Neuronal stem cell (in vitro differentiated cells): ENCODE data around the gene HECW1.

Source experiments
- DNase-seq: peaks from one replicate; pipeline ENCODE4 v3.0.0-alpha.2; 2013; ENCODE audit warnings: low spot score
- H2AFZ ChIP-seq: one replicate; pipeline ENCODE4 v1.6.1; 2013; ENCODE audit warnings: mild to moderate bottlenecking, low read length, inconsistent platforms
- H2AK5ac ChIP-seq: 2 replicates; pipeline ENCODE4 v1.6.1; 2013; ENCODE audit warnings: low read depth, mild to moderate bottlenecking, inconsistent platforms, low read length, moderate library complexity, mixed read lengths
- H2BK120ac ChIP-seq: 2 replicates; pipeline ENCODE4 v1.6.1; 2013; ENCODE audit warnings: low read depth, mild to moderate bottlenecking, inconsistent platforms, low read length, moderate library complexity, mixed read lengths
- H2BK12ac ChIP-seq: one replicate; pipeline ENCODE4 v1.6.1; 2013; ENCODE audit warnings: low read length, inconsistent platforms
- H2BK15ac ChIP-seq: 2 replicates; pipeline ENCODE4 v1.6.1; 2013; ENCODE audit warnings: mild to moderate bottlenecking, low read length, inconsistent platforms, mixed read lengths
- H2BK5ac ChIP-seq: one replicate; pipeline ENCODE4 v1.6.1; 2013; ENCODE audit warnings: inconsistent platforms, mild to moderate bottlenecking, low read length, moderate library complexity
- H3K14ac ChIP-seq: one replicate; pipeline ENCODE4 v1.6.1; 2013; ENCODE audit warnings: low read length, inconsistent platforms
- H3K18ac ChIP-seq: 2 replicates; pipeline ENCODE4 v1.6.1; 2013; ENCODE audit warnings: low read length, inconsistent platforms
- H3K23ac ChIP-seq: 2 replicates; pipeline ENCODE4 v1.6.1; 2013; ENCODE audit warnings: low read depth, mild to moderate bottlenecking, mixed read lengths, low read length, inconsistent platforms; ENCODE audit not compliant: poor library complexity
- H3K27ac ChIP-seq: replicated peaks from 3 replicates; pipeline ENCODE4 v1.5.1; 2013; ENCODE audit warnings: low read length, inconsistent platforms
- H3K27me3 ChIP-seq, 3 experiments: 2 replicates each; pipeline ENCODE4 v1.6.1; 2013; ENCODE audit warnings: low read length in 3 of 3, mild to moderate bottlenecking in 2 of 3, inconsistent platforms in 1 of 3, low read depth in 1 of 3, mixed read lengths in 1 of 3, moderate library complexity in 1 of 3; ENCODE audit not compliant: control insufficient read depth in 3 of 3, insufficient read depth in 3 of 3
- H3K36me3 ChIP-seq, 2 donors: replicated peaks in 1 of 2; 2 replicates each; pipeline ENCODE4 v1.6.1; 2013; ENCODE audit warnings: low read length in 2 of 2; ENCODE audit not compliant: control insufficient read depth in 2 of 2, insufficient read depth in 2 of 2
- H3K4ac ChIP-seq: 2 replicates; pipeline ENCODE4 v1.6.1; 2013; ENCODE audit warnings: inconsistent platforms, mild to moderate bottlenecking, low read length, moderate library complexity
- H3K4me1 ChIP-seq, 2 donors: 1 replicate in 1 of 2; 2 replicates in 1 of 2; pipeline ENCODE4 v1.6.1; 2013; ENCODE audit warnings: low read length in 2 of 2, low read depth in 1 of 2; ENCODE audit not compliant: control insufficient read depth in 2 of 2, insufficient read depth in 1 of 2
- H3K4me2 ChIP-seq: one replicate; pipeline ENCODE4 v1.6.1; 2013; ENCODE audit warnings: mild to moderate bottlenecking, low read length, inconsistent platforms; ENCODE audit not compliant: insufficient read depth, poor library complexity, severe bottlenecking
- H3K4me3 ChIP-seq, 2 donors: 2 replicates each; pipeline ENCODE4 v1.5.1; 2013; ENCODE audit warnings: low read length in 2 of 2, mild to moderate bottlenecking in 2 of 2, inconsistent platforms in 1 of 2, moderate library complexity in 1 of 2
- H3K79me1 ChIP-seq: one replicate; pipeline ENCODE4 v1.6.1; 2013; ENCODE audit warnings: low read depth, mild to moderate bottlenecking, inconsistent platforms, low read length, moderate library complexity
- H3K9ac ChIP-seq: one replicate; pipeline ENCODE4 v1.6.1; 2013; ENCODE audit warnings: mild to moderate bottlenecking, low read depth, low read length, inconsistent platforms; ENCODE audit not compliant: poor library complexity
- H3K9me3 ChIP-seq, 2 donors: replicated peaks in 1 of 2; 2 replicates each; pipeline versions ENCODE3 to v1.6.1; 2013; ENCODE audit warnings: low read length in 2 of 2, mild to moderate bottlenecking in 2 of 2, inconsistent platforms in 1 of 2, low read depth in 1 of 2, mixed read lengths in 1 of 2, moderate library complexity in 1 of 2; ENCODE audit not compliant: control insufficient read depth in 2 of 2, insufficient read depth in 1 of 2
- H4K8ac ChIP-seq: one replicate; pipeline ENCODE4 v1.6.1; 2013; ENCODE audit warnings: low read depth, mild to moderate bottlenecking, inconsistent platforms, low read length, moderate library complexity
- H4K91ac ChIP-seq: one replicate; pipeline ENCODE4 v1.6.1; 2013; ENCODE audit warnings: low read length, low read depth, mild to moderate bottlenecking, inconsistent platforms; ENCODE audit not compliant: poor library complexity
- WGBS, 2 donors: extraction: QIAGEN DNeasy Blood & Tissue Kit; methylation state at CpG; one replicate each; pipeline ENCODE4 v1.1.7; 2013; ENCODE audit warnings: missing lambda C conversion rate in 2 of 2, mixed read lengths in 1 of 2; ENCODE audit not compliant: insufficient read length in 2 of 2, insufficient replicate concordance in 1 of 2; ENCODE audit errors: extremely low coverage in 2 of 2; 5-methylcytosine and 5-hydroxymethylcytosine counted together

The HECW1 gene

GRCh38 chr7:43604251-43604650 is 491.8 kb downstream of the HECW1 start:
- Histone ChIP-seq H3K4me3 (no peak overlapping the region), H3K4ac (no peak overlapping the region), H3K27ac (no peak overlapping the region), H3K23ac (no peak overlapping the region), H3K18ac (no peak overlapping the region), H2BK12ac (no peak overlapping the region), H3K4me1 (peaks cover 0 to 4% of the 10 kb centered on the region in 2 donors), H2AFZ (no peak overlapping the region), H3K4me2 (no peak overlapping the region), H4K91ac (no peak overlapping the region), H2BK5ac (no peak overlapping the region), H4K8ac (no peak overlapping the region), H3K9me3 (peaks cover 0 to 17% of the 10 kb centered on the region in 2 donors), H2BK15ac (no peak overlapping the region), H2BK120ac (no peak overlapping the region), H3K9ac (no peak overlapping the region), H3K36me3 (peaks cover 4 to 24% of the 10 kb centered on the region in 2 donors), H3K79me1 (no peaks in the 10 kb centered on the region), H2AK5ac (no peak overlapping the region), H3K14ac (no peak overlapping the region), H3K27me3 (no peaks in the 10 kb centered on the region)
- no peak for DNase-seq
- no CpG with 5 or more reads among the region's 1 CpG for WGBS, 2 donors

GRCh38 chr7:43609097-43609496 is 496.6 kb downstream of the HECW1 start:
- no peak for DNase-seq
- H3K9me3 ChIP-seq: peaks cover 0 to 17% of the 10 kb centered on the region in 2 donors
- H4K8ac ChIP-seq: no peak overlapping the region
- no peak overlapping the region for H3K23ac ChIP-seq
- H3K36me3 ChIP-seq: peaks cover 6 to 35% of the 10 kb centered on the region in 2 donors
- no peak overlapping the region for H2BK5ac ChIP-seq
- H3K9ac ChIP-seq: no peak overlapping the region
- no peak overlapping the region for H3K4me3 ChIP-seq
- no peak overlapping the region for H3K18ac ChIP-seq
- H2AK5ac ChIP-seq: no peak overlapping the region
- no peak overlapping the region for H3K27ac ChIP-seq
- no peaks in the 10 kb centered on the region for H3K27me3 ChIP-seq
- no peak overlapping the region for H3K4ac ChIP-seq
- no CpG with 5 or more reads among the region's 2 CpGs for WGBS, 2 donors
- H2AFZ ChIP-seq: no peak overlapping the region
- H2BK15ac ChIP-seq: no peak overlapping the region
- no peak overlapping the region for H2BK120ac ChIP-seq
- peaks cover 0 to 2% of the 10 kb centered on the region in 2 donors for H3K4me1 ChIP-seq
- H3K14ac ChIP-seq: no peak overlapping the region
- no peak overlapping the region for H4K91ac ChIP-seq
- H3K79me1 ChIP-seq: no peaks in the 10 kb centered on the region
- H2BK12ac ChIP-seq: no peak overlapping the region
- H3K4me2 ChIP-seq: no peak overlapping the region

DNA sequence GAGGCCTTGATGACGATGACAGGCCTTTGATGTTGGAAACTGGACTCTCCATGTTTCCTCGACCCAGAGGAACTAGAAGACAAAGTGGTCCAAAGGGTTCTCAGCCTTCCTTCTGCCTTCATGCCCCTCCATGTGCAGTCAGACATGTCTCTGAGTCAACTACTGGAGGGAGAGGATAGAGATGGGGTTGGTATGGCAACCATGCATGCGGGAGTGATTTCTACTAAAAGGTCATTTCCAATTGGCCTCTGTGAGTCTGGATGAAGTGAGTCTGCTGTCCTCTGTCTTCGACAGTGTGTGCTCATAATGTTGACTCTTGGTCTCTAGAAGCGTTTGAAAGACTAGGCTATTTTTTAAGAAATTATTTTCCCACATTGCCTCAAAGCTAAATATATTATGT is 499.7 kb downstream of the HECW1 start:
- H3K79me1 ChIP-seq: no peaks in the 10 kb centered on the region
- no peaks in the 10 kb centered on the region for H3K27me3 ChIP-seq
- H2AK5ac ChIP-seq: no peak overlapping the region
- H3K9me3 ChIP-seq: peaks cover 0 to 3% of the 10 kb centered on the region in 2 donors
- H2BK12ac ChIP-seq: no peak overlapping the region
- H2BK120ac ChIP-seq: no peak overlapping the region
- H3K4me1 ChIP-seq: peaks cover 0 to 2% of the 10 kb centered on the region in 2 donors
- no peak overlapping the region for H3K14ac ChIP-seq
- WGBS, 2 donors: no CpG with 5 or more reads among the region's 5 CpGs
- no peak overlapping the region for H4K8ac ChIP-seq
- peaks cover 6 to 44% of the 10 kb centered on the region in 2 donors for H3K36me3 ChIP-seq
- H3K23ac ChIP-seq: no peak overlapping the region
- no peak overlapping the region for H3K4me3 ChIP-seq
- H3K4me2 ChIP-seq: no peak overlapping the region
- no peak overlapping the region for H3K18ac ChIP-seq
- no peak for DNase-seq
- H4K91ac ChIP-seq: no peak overlapping the region
- H3K9ac ChIP-seq: no peak overlapping the region
- H2BK5ac ChIP-seq: no peak overlapping the region
- no peak overlapping the region for H3K4ac ChIP-seq
- no peak overlapping the region for H2BK15ac ChIP-seq
- no peak overlapping the region for H2AFZ ChIP-seq
- H3K27ac ChIP-seq: no peak overlapping the region

DNA sequence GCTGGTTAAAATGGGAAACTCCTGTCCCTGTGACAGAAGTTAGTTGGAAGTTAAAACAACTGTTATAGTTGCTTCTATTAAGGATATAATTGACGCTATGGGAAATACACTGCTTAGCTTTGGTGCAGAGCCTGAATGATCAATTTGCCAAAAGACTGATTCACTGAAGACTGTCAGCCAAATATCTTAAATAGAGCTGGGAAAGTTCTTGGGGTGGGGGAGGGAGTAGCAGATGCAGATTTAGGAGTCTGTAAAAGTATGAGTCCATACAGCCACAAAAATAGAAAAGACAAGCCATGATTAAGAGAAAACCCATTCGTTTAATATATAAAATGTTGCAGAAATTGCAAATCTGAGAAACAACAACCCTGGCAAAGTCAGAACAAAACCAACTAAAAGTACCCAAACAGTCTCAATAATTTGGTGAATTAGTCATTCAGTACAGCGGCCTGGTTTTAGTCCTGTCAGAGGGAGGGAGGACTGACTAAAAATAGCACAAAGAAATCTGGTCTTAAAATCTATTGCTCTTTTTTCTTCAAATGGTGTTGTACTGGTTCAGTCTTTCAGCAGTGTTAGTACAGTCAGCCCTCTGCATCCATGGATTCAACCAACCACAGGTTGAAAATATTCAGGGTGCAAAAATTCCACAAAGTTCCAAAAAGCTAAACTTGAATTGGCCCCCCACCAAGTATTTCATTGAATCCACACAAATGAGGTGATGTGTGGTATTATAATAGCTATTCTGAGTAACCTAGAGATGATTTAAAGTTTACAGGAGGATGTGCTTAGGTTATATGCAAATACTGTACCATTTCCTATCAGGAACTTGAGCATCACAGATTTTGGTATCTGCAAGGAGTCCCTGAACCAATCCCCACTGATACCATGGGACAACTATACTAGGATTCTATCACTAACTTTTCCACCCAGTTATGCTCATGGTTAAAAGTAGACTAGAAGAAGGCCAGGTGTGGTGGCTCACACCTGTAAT is 500.4 kb downstream of the HECW1 start:
- no CpG with 5 or more reads among the region's 3 CpGs for WGBS, 2 donors
- no peak overlapping the region for H3K4ac ChIP-seq
- H3K14ac ChIP-seq: no peak overlapping the region
- H3K23ac ChIP-seq: no peak overlapping the region
- H3K27ac ChIP-seq: no peak overlapping the region
- no peak overlapping the region for H2BK15ac ChIP-seq
- peaks cover under 1 to 2% of the 10 kb centered on the region in 2 donors for H3K4me1 ChIP-seq
- no peaks in the 10 kb centered on the region for H3K79me1 ChIP-seq
- no peak overlapping the region for H2AK5ac ChIP-seq
- H3K4me3 ChIP-seq: no peak overlapping the region
- H2AFZ ChIP-seq: no peak overlapping the region
- H3K9ac ChIP-seq: no peak overlapping the region
- H2BK5ac ChIP-seq: no peak overlapping the region
- H3K9me3 ChIP-seq: peaks cover 0 to 3% of the 10 kb centered on the region in 2 donors
- DNase-seq: no peak
- H3K36me3 ChIP-seq: peaks cover 6 to 47% of the 10 kb centered on the region in 2 donors
- no peak overlapping the region for H4K8ac ChIP-seq
- no peak overlapping the region for H3K18ac ChIP-seq
- no peak overlapping the region for H2BK120ac ChIP-seq
- no peak overlapping the region for H2BK12ac ChIP-seq
- no peak overlapping the region for H4K91ac ChIP-seq
- no peaks in the 10 kb centered on the region for H3K27me3 ChIP-seq
- no peak overlapping the region for H3K4me2 ChIP-seq
